Natural killer cell (primary cell): ENCODE data around the gene BTBD9. TPM values are rescaled to one million over a fixed set of nuclear protein-coding genes. Genes with fewer than 3 reads are reported as not detected.

Experiments
- ATAC-seq, 3 donors: fragments of 150-1000 bp in 2 of 3; fragments of 200-7000 bp in 1 of 3; cut with Tn5 transposase; 1 replicate in 1 of 3; 2 replicates in 2 of 3; pipeline ENCODE4 v1.10.0; 2021; ENCODE audit warnings: mild to moderate bottlenecking in 2 of 3, moderate library complexity in 2 of 3
- DNase-seq, 2 donors: peaks; one replicate each; pipeline versions ENCODE4 v3.0.0 to v3.0.0-alpha.2; 2013 to 2021; ENCODE audit warnings: mixed read lengths in 1 of 2
- H3K27ac ChIP-seq: one replicate; pipeline ENCODE4 v1.5.1; 2013; ENCODE audit warnings: mild to moderate bottlenecking, low read length
- H3K27me3 ChIP-seq: one replicate; pipeline ENCODE4 v1.6.1; 2013; ENCODE audit warnings: low read length; ENCODE audit not compliant: control insufficient read depth, insufficient read depth
- H3K36me3 ChIP-seq: one replicate; pipeline ENCODE4 v1.6.1; 2013; ENCODE audit warnings: low read length; ENCODE audit not compliant: control insufficient read depth, insufficient read depth
- H3K4me1 ChIP-seq: one replicate; pipeline ENCODE4 v1.6.1; 2013; ENCODE audit warnings: low read length; ENCODE audit not compliant: control insufficient read depth, insufficient read depth
- H3K4me3 ChIP-seq: one replicate; pipeline ENCODE4 v1.5.1; 2013; ENCODE audit warnings: low read length
- H3K9me3 ChIP-seq: one replicate; pipeline ENCODE4 v1.6.1; 2013; ENCODE audit warnings: low read length; ENCODE audit not compliant: control insufficient read depth, insufficient read depth
- H3K27ac Mint-ChIP-seq, 2 donors: one replicate each; pipeline ENCODE4 v1.8.0; 2022; ENCODE audit warnings: mild to moderate bottlenecking in 2 of 2, mixed read lengths in 2 of 2, moderate library complexity in 1 of 2
- H3K27me3 Mint-ChIP-seq, 2 donors: one replicate each; pipeline ENCODE4 v1.8.0; 2022; ENCODE audit warnings: low read depth in 2 of 2, mixed read lengths in 2 of 2
- H3K36me3 Mint-ChIP-seq: one replicate; pipeline ENCODE4 v1.8.0; 2022; ENCODE audit warnings: mixed read lengths
- H3K4me1 Mint-ChIP-seq, 2 donors: one replicate each; pipeline ENCODE4 v1.8.0; 2022; ENCODE audit warnings: mixed read lengths in 2 of 2
- H3K4me3 Mint-ChIP-seq: one replicate; pipeline ENCODE4 v1.8.0; 2022; ENCODE audit warnings: mild to moderate bottlenecking, moderate library complexity, mixed read lengths
- H3K9me3 Mint-ChIP-seq, 2 donors: one replicate each; pipeline ENCODE4 v1.8.0; 2022; ENCODE audit warnings: mixed read lengths in 2 of 2
- WGBS: methylation state at CpG from one replicate; pipeline ENCODE4 v1.1.7; 2013; ENCODE audit warnings: missing lambda C conversion rate; ENCODE audit not compliant: insufficient coverage; 5-methylcytosine and 5-hydroxymethylcytosine counted together
- intact Hi-C: fragments of 100-400 bp; cut with micrococcal nuclease; formaldehyde crosslinking; loops from one replicate; pipeline ENCODE4 v1.14.2; 2022
- total RNA-seq, 4 donors: library from RNA; stranded (reverse); fragments of 120-200 nt in 1 of 4; gene quantifications; one replicate each; pipeline versions ENCODE4 v1.2.3 to v1.2.4, GENCODE V29; 2013 to 2022
- TF ChIP-seq, protein P1 (sequence below): fragments of 200-600 bp; IDR thresholded peaks from one replicate; pipeline ENCODE4 v1.8.0; 2022; ENCODE audit warnings: antibody characterized with exemption

BTBD9 gene
- total RNA-seq, 3 donors from 2014 or later (not counting 1 experiment from before 2014, with no cell fraction given): 51.6 to 70.3 (median 54.3) TPM

DNA sequence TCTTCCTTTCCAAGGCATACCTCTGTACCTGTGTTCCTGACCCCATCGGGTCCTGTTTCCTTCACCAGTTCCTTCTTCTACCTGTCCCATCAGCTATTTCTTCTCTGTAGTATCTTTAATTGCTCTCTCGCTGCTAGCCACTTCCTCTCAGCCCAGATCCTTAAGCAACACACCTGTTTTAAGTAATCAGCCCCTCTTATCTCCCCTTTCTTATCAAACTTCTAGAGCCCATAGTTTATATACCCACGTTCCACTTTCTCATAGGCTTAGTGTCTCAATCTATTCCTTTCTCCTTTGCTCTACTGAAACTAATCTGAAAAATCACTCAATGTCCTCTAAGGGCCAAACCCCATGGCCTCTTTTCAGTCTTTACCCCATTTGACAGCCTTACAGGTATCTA is 239.6 kb downstream of the BTBD9 start:
- Histone ChIP-seq H3K27me3 (no peaks in the 10 kb centered on the region), H3K4me3 (no peak overlapping the region), H3K36me3 (no peaks in the 10 kb centered on the region), H3K4me1 (no peaks in the 10 kb centered on the region), H3K27ac (no peak overlapping the region), H3K9me3 (no peaks in the 10 kb centered on the region)
- TF ChIP-seq, protein P1, sequence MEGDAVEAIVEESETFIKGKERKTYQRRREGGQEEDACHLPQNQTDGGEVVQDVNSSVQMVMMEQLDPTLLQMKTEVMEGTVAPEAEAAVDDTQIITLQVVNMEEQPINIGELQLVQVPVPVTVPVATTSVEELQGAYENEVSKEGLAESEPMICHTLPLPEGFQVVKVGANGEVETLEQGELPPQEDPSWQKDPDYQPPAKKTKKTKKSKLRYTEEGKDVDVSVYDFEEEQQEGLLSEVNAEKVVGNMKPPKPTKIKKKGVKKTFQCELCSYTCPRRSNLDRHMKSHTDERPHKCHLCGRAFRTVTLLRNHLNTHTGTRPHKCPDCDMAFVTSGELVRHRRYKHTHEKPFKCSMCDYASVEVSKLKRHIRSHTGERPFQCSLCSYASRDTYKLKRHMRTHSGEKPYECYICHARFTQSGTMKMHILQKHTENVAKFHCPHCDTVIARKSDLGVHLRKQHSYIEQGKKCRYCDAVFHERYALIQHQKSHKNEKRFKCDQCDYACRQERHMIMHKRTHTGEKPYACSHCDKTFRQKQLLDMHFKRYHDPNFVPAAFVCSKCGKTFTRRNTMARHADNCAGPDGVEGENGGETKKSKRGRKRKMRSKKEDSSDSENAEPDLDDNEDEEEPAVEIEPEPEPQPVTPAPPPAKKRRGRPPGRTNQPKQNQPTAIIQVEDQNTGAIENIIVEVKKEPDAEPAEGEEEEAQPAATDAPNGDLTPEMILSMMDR: no peak
- 87% methylated on average over 3 of the region's 3 CpGs for WGBS
- Mint-ChIP-seq H3K4me3 (no peak overlapping the region), H3K27ac (no peak overlapping the region), H3K27me3 (no peaks in the 10 kb centered on the region), H3K9me3 (no peaks in the 10 kb centered on the region), H3K4me1 (peaks cover 14 to 15% of the 10 kb centered on the region in 2 donors), H3K36me3 (no peaks in the 10 kb centered on the region)
- ATAC-seq (no peak), DNase-seq (no peak)
- intact Hi-C loops: no loop called here

DNA sequence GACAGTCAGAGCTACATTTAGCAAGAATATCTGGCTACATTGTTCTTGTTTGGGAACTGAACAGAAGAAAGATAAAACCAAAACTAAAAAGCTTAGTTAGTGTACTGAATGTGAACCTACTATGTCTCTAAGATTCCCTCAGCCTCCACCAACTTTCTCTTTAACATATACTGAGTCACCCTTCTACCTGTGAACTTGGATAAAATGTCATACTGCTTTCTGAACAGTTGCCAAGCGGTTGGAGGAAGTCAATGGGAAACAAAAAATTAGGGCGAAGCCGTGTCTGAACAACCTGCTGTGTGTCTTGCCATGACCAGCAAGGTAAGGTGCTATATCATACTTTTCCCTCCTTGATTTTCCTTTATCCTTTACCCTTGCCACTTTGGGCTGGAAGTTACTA is 243.5 kb downstream of the BTBD9 start:
- Histone ChIP-seq H3K9me3 (no peaks in the 10 kb centered on the region), H3K4me1 (no peaks in the 10 kb centered on the region), H3K27me3 (no peaks in the 10 kb centered on the region), H3K27ac (no peak overlapping the region), H3K4me3 (no peak overlapping the region), H3K36me3 (no peaks in the 10 kb centered on the region)
- 85% methylated on average over 3 of the region's 3 CpGs for WGBS
- Mint-ChIP-seq H3K9me3 (no peaks in the 10 kb centered on the region), H3K27me3 (no peaks in the 10 kb centered on the region), H3K27ac (no peak overlapping the region), H3K4me1 (peaks cover 0 to 15% of the 10 kb centered on the region in 2 donors), H3K4me3 (no peak overlapping the region), H3K36me3 (no peaks in the 10 kb centered on the region)
- ATAC-seq (no peak), DNase-seq (no peak)
- intact Hi-C loops: no loop called here
- TF ChIP-seq, protein P1: no peak

DNA sequence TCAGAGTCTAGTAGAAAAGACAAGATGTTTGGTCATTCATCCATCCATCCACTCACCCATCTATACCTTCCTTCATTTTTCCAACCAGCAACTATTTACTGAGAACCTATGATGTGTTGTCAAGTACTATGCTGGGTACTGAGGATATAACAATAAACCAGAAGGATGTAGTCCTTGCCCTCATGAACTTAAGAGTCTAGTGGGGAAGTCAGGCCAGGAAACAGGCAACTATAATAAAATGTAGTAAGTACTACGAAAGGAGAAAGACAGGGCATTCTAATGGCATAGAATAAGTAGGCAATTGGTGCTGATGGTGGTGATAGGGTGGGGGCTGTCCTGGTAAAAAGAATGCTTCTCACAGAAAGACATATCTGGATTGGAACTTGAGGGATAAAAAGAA is 245.7 kb downstream of the BTBD9 start:
- Mint-ChIP-seq H3K27ac (no peak overlapping the region), H3K27me3 (no peaks in the 10 kb centered on the region), H3K4me1 (peaks cover 0 to 15% of the 10 kb centered on the region in 2 donors), H3K4me3 (no peak overlapping the region), H3K36me3 (no peaks in the 10 kb centered on the region), H3K9me3 (no peaks in the 10 kb centered on the region)
- no peak for ATAC-seq
- Histone ChIP-seq H3K27me3 (no peaks in the 10 kb centered on the region), H3K4me3 (no peak overlapping the region), H3K36me3 (no peaks in the 10 kb centered on the region), H3K27ac (no peak overlapping the region), H3K4me1 (no peaks in the 10 kb centered on the region), H3K9me3 (no peaks in the 10 kb centered on the region)
- DNase-seq: no peak
- TF ChIP-seq, protein P1: no peak
- WGBS: 97% methylated on average over 1 of the region's 1 CpG
- intact Hi-C loops: no loop called here
